A673 (cell line): ENCODE measurements around the gene AP3S2.
"Not testable (repeated sequence)": the region's sequence is repeated elsewhere in the genome, so short reads cannot be mapped to it uniquely, and the experiment has no call there.

ENCODE experiments used
- EZH2 ChIP-seq: fragments of 200-600 bp; sonication (generic); IDR thresholded peaks from 2 replicates; pipeline ENCODE4 v1.6.1; 2017; ENCODE audit warnings: borderline replicate concordance, low read depth, mild to moderate bottlenecking, mixed read lengths, antibody characterized with exemption, low read length; ENCODE audit not compliant: poor library complexity, severe bottlenecking
- TF ChIP-seq, protein P1 (sequence below): fragments of 300-800, 200-600 bp; sonication (generic); conservative IDR thresholded peaks from 2 replicates; pipeline ENCODE4 v1.5.1; 2017; ENCODE audit warnings: low read depth, mild to moderate bottlenecking, antibody characterized with exemption, low read length, moderate library complexity, mixed read lengths

DNA sequence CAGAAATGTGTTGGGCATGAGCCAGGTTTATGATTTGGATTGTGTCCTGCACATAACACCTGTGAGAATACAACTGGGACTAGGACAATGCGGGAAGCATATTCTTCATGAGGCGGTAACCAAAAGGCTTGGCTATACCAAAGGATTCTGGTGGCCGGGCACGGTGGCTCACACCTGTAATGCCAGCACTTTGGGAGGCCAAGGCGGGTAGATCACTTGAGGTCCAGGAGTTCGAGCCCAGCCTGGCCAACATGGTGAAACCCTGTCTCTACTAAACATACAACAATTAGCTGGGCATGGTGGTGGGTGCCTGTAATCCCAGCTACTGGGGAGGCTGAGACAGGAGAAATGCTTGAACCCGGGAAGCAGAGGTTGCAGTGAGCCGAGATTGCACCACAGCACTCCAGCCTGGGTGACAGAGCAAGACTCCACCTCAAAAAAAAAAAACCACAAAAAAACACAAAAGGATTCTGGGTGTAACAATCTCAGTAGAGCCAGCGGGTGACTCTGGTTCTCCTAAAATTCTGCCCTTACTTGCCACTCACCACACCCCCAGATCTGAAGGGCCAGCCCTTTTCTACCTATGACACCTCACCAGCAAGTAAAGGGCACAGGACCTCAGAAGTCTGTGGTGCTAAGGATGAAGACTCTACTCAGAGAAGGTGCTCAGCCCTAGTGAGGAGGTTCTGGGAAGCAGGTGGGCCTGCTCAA lies 59.2 kb downstream of the AP3S2 start:
- TF ChIP-seq, protein P1, sequence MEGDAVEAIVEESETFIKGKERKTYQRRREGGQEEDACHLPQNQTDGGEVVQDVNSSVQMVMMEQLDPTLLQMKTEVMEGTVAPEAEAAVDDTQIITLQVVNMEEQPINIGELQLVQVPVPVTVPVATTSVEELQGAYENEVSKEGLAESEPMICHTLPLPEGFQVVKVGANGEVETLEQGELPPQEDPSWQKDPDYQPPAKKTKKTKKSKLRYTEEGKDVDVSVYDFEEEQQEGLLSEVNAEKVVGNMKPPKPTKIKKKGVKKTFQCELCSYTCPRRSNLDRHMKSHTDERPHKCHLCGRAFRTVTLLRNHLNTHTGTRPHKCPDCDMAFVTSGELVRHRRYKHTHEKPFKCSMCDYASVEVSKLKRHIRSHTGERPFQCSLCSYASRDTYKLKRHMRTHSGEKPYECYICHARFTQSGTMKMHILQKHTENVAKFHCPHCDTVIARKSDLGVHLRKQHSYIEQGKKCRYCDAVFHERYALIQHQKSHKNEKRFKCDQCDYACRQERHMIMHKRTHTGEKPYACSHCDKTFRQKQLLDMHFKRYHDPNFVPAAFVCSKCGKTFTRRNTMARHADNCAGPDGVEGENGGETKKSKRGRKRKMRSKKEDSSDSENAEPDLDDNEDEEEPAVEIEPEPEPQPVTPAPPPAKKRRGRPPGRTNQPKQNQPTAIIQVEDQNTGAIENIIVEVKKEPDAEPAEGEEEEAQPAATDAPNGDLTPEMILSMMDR = not testable (repeated sequence)
- not testable (repeated sequence) for TF ChIP-seq EZH2
